ENCODE measurements around the gene ANKHD1. TPM values are rescaled to one million over a fixed set of nuclear protein-coding genes. Genes with fewer than 3 reads are reported as not detected.
A peak's percentile ranks its signal among the peaks of the same experiment; 100 is the strongest.

ANKHD1 gene
- total RNA-seq, 1 experiment from 2014 or later: 113 TPM

GRCh38 chr5:140400730-140401361, 787 bp upstream of the ANKHD1 start (continued):
- TF ChIP-seq ZMAT4 (CRISPR knock-in tag; IDR thresholded peaks at IDR 0.05) (no peak), NR1H2 (CRISPR knock-in tag; IDR thresholded peaks at IDR 0.05) (no peak), HMGXB4 (CRISPR knock-in tag; IDR thresholded peaks at IDR 0.05) (no peak), KAT7 (CRISPR knock-in tag; IDR thresholded peaks at IDR 0.05; ENCODE audit: borderline replicate concordance) (peak; percentile 74; the same call in 1 of the 2 replicates), CTCF (IDR thresholded peaks at IDR 0.05) (no peak), MXD4 (CRISPR knock-in tag; IDR thresholded peaks at IDR 0.05; ENCODE audit: borderline replicate concordance) (no peak), TEAD1 (CRISPR knock-in tag; IDR thresholded peaks at IDR 0.05) (peak; percentile 80; the same call in 1 of the 2 replicates), JUN (CRISPR knock-in tag; IDR thresholded peaks at IDR 0.05) (peak; percentile 96), PREB (CRISPR knock-in tag; IDR thresholded peaks at IDR 0.05; ENCODE audit: borderline replicate concordance) (peak; percentile 71; the same call in 1 of the 2 replicates), ZNF396 (CRISPR knock-in tag; IDR thresholded peaks at IDR 0.05; ENCODE audit: borderline replicate concordance) (no peak), STAT6 (CRISPR knock-in tag; conservative IDR thresholded peaks at IDR 0.05; ENCODE audit: low read depth) (no peak), SMAD4 (CRISPR knock-in tag; IDR thresholded peaks at IDR 0.05) (no peak; the same call in 1 of the 2 replicates), ZNF263 (CRISPR knock-in tag; IDR thresholded peaks at IDR 0.05; ENCODE audit: low read depth) (no peak), CBFB (CRISPR knock-in tag; IDR thresholded peaks at IDR 0.05; ENCODE audit: low read depth) (peak; percentile 86; the same call in 1 of the 2 replicates), ATF1 (CRISPR knock-in tag; IDR thresholded peaks at IDR 0.05) (no peak; the same call in 1 of the 2 replicates), FOXK1 (CRISPR knock-in tag; IDR thresholded peaks at IDR 0.05) (peak; percentile 95), ZNF281 (CRISPR knock-in tag; IDR thresholded peaks at IDR 0.05) (peak; percentile 85; the same call in 1 of the 2 replicates), FOXP1 (CRISPR knock-in tag; IDR thresholded peaks at IDR 0.05; ENCODE audit: borderline replicate concordance) (peak; percentile 98), NR2C2 (CRISPR knock-in tag; IDR thresholded peaks at IDR 0.05) (peak; percentile 59), NFATC4 (CRISPR knock-in tag; IDR thresholded peaks at IDR 0.05) (no peak), ZNF423 (CRISPR knock-in tag; IDR thresholded peaks at IDR 0.05) (no peak), FOXJ3 (CRISPR knock-in tag; IDR thresholded peaks at IDR 0.05; ENCODE audit: borderline replicate concordance) (no peak), MYBL2 (CRISPR knock-in tag; IDR thresholded peaks at IDR 0.05) (peak; percentile 94), GRHL2 (CRISPR knock-in tag; IDR thresholded peaks at IDR 0.05; ENCODE audit: insufficient replicate concordance, severe bottlenecking) (no peak), ZBTB21 (CRISPR knock-in tag; IDR thresholded peaks at IDR 0.05; ENCODE audit: borderline replicate concordance) (peak; percentile 84; the same call in 1 of the 2 replicates), ZNF425 (CRISPR knock-in tag; conservative IDR thresholded peaks at IDR 0.05) (no peak), GTF2I (CRISPR knock-in tag; conservative IDR thresholded peaks at IDR 0.05) (no peak)
